ENCODE data around the gene RELT. TPM values are rescaled to one million over a fixed set of nuclear protein-coding genes. Genes with fewer than 3 reads are reported as not detected.
A peak's percentile ranks its signal among the peaks of the same experiment; 100 is the strongest.
"Not testable (repeated sequence)": the region's sequence is repeated elsewhere in the genome, so short reads cannot be mapped to it uniquely, and the experiment has no call there.

RELT gene
- polyA plus RNA-seq, 1 experiment = 1.1 TPM

DNA sequence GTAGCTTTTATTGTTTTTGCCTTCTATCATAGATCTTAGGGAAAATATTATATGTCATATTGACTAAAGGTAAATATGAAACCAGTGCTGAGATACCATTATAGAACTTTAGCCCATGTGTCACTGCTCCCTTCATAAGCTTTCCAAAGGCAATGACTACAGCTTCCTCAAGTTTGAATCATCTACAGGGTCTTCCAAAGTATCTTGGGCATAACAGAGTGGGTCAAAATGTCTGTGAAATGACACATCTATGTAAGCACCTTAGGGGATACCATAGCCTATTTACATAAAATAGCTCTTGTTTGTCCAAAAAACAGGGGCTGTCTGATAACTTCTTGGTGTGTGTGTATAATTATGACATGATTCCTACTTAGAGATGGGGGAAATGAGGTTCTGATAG lies 52.5 kb downstream of the RELT start:
- Histone ChIP-seq H3K27me3 (ENCODE audit: control insufficient read depth, insufficient read depth, low read length) (no peaks in the 10 kb centered on the region), H3K27ac (ENCODE audit: low read depth, low read length) (no peak overlapping the region), H3K9me3 (ENCODE audit: control insufficient read depth, insufficient read depth, low read length) (no peaks in the 10 kb centered on the region), H3K4me3 (ENCODE audit: low read depth, low read length) (no peak overlapping the region)
- no peak for DNase-seq (ENCODE audit: low read depth, low spot score)
- ChIA-PET CTCF (interaction anchor here (1.2 to 3.1 kb wide), 3 partner anchors 7 to 78 kb away, joined by 3 to 15 read pairs (median 5); no protein-coding TSS in a partner anchor), POLR2A (interaction anchor here (0.6 kb wide), 1 partner anchor 159 kb away, joined by 4 read pairs; no protein-coding TSS in a partner anchor)
- TF ChIP-seq, protein P1, sequence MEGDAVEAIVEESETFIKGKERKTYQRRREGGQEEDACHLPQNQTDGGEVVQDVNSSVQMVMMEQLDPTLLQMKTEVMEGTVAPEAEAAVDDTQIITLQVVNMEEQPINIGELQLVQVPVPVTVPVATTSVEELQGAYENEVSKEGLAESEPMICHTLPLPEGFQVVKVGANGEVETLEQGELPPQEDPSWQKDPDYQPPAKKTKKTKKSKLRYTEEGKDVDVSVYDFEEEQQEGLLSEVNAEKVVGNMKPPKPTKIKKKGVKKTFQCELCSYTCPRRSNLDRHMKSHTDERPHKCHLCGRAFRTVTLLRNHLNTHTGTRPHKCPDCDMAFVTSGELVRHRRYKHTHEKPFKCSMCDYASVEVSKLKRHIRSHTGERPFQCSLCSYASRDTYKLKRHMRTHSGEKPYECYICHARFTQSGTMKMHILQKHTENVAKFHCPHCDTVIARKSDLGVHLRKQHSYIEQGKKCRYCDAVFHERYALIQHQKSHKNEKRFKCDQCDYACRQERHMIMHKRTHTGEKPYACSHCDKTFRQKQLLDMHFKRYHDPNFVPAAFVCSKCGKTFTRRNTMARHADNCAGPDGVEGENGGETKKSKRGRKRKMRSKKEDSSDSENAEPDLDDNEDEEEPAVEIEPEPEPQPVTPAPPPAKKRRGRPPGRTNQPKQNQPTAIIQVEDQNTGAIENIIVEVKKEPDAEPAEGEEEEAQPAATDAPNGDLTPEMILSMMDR (IDR thresholded peaks at IDR 0.05; ENCODE audit: low read depth, low read length) = no peak

DNA sequence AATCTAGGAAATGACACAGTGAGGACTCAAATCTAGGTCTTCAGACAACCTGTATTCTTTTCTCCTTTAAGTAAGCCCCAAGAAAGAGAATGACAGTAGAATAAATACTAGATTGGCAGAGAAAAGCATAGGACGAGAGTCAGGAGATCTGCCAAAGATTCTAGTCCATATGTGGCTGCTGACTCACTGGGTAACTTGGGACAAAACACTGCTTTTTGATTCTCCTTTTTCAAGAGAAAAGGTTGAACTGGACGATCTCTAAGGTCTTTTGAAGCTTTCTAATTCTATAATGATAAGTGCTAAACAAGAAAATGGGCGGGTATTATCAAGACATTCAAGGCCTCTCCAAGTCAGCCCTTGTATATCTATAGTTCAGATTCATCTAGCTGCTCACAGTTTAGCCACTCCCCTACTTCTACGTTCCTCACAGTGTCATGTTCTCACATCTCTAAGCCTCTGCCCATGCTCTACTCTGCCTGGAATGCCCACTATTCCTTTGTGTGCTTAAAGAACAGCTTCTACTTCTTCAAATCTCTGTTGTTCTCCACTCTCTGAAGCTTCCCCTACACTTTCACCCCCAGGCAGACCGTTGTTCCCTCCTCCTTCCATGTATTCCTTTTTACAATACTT lies 53.0 kb downstream of the RELT start:
- CTCF ChIA-PET = interaction anchor here (2.1 to 3.1 kb wide), 2 partner anchors 49 to 78 kb away, joined by 5 to 15 read pairs; no protein-coding TSS in a partner anchor
- TF ChIP-seq, protein P1 (IDR thresholded peaks at IDR 0.05; ENCODE audit: low read depth, low read length) = no peak

DNA sequence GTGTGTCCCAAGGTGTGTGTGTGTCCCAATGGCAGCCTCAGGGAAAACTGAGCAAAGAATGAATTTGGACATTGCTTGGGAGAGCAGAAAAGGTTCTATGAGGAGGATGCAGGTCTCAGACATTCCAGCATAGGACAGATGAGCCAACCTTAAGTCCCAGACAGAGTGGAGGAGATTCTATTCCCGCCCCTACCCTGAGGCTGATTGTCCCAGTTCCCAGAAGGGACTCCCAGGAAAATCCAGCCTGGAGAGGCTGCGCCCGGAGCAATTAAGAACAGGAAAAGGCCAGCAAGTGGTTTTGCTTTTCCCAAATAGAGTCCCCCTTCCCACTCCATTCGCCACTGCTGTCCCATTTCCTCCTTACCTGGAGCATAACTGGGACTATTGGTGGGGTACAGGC lies 54.1 kb downstream of the RELT start:
- no peak for DNase-seq (ENCODE audit: low read depth, low spot score)
- Histone ChIP-seq H3K4me3 (ENCODE audit: low read depth, low read length) (no peak overlapping the region), H3K27me3 (ENCODE audit: control insufficient read depth, insufficient read depth, low read length) (no peaks in the 10 kb centered on the region), H3K27ac (ENCODE audit: low read depth, low read length) (no peak overlapping the region), H3K9me3 (ENCODE audit: control insufficient read depth, insufficient read depth, low read length) (no peaks in the 10 kb centered on the region)
- POLR2A ChIA-PET = no interaction called here
- CTCF ChIA-PET = interaction anchor here (3.1 kb wide), 1 partner anchor 48 kb away, joined by 15 read pairs; no protein-coding TSS in a partner anchor
- TF ChIP-seq, protein P1 (IDR thresholded peaks at IDR 0.05; ENCODE audit: low read depth, low read length) = no peak

More for the DNA sequence above, 53.0 kb downstream of the RELT start:
- no peaks in the 10 kb centered on the region for H3K9me3 ChIP-seq (ENCODE audit: control insufficient read depth, insufficient read depth, low read length)
- H3K4me3 ChIP-seq (ENCODE audit: low read depth, low read length) = no peak overlapping the region
- peak; percentile 37 for DNase-seq (ENCODE audit: low read depth, low spot score)
- H3K27me3 ChIP-seq (ENCODE audit: control insufficient read depth, insufficient read depth, low read length) = no peaks in the 10 kb centered on the region
- POLR2A ChIA-PET = no interaction called here
- peak overlapping the region; percentile 86 for H3K27ac ChIP-seq (ENCODE audit: low read depth, low read length)

DNA sequence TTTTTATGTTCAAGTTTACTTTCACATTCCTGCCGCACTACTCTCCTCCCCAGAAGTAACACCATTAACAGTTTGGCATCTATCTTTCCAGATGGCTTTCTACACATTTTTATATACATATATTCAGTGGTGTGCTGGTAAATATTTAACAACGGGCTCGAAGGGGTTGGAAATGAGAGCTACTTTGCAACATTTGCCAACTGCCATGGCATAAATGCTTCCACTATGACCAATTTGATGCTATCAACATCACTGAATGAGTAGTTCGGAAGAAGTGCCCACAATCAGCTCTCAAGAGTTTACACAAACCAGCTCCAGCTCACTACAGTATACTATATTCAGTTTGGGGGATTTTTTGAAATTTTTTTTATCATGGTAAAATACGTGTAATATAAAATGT lies 55.2 kb downstream of the RELT start:
- no peak overlapping the region for H3K27ac ChIP-seq (ENCODE audit: low read depth, low read length)
- no peak for DNase-seq (ENCODE audit: low read depth, low spot score)
- H3K4me3 ChIP-seq (ENCODE audit: low read depth, low read length) = no peak overlapping the region
- TF ChIP-seq, protein P1 (IDR thresholded peaks at IDR 0.05; ENCODE audit: low read depth, low read length) = no peak
- CTCF ChIA-PET = no interaction called here
- H3K27me3 ChIP-seq (ENCODE audit: control insufficient read depth, insufficient read depth, low read length) = no peaks in the 10 kb centered on the region
- H3K9me3 ChIP-seq (ENCODE audit: control insufficient read depth, insufficient read depth, low read length) = no peaks in the 10 kb centered on the region
- POLR2A ChIA-PET = interaction anchor here (0.6 kb wide), 1 partner anchor 531 kb away, joined by 3 read pairs; no protein-coding TSS in a partner anchor

DNA sequence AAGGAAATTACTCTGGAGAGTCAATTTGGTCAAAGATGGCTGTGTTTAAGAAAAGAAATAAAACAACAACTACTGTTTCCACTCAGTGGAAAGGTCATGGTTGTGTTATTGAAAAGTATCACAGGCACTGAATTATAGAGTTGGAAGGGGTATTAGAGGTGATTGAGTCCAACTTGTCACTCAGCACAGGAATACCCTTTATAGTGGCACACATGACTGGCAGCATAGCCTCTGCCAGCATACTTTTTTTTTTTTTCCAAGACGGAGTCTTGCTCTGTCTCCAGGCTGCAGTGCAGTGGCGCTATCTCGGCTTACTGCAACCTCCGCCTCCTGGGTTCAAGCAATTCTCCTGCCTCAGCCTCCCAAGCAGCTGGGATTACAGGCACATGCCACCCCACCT lies 60.7 kb downstream of the RELT start:
- CTCF ChIA-PET = interaction anchor here (1.4 kb wide), 1 partner anchor 44 kb away, joined by 3 read pairs; no protein-coding TSS in a partner anchor
- DNase-seq (ENCODE audit: low read depth, low spot score); H3K9me3 ChIP-seq (ENCODE audit: control insufficient read depth, insufficient read depth, low read length); H3K27me3 ChIP-seq (ENCODE audit: control insufficient read depth, insufficient read depth, low read length); POLR2A ChIA-PET; H3K27ac ChIP-seq (ENCODE audit: low read depth, low read length); H3K4me3 ChIP-seq (ENCODE audit: low read depth, low read length): not testable (repeated sequence)
